RPMI7951 (cell line): Measurements from ENCODE around the gene SMARCA4. TPM values are rescaled to one million over a fixed set of nuclear protein-coding genes. Genes with fewer than 3 reads are reported as not detected.
"Not testable (repeated sequence)": the region's sequence is repeated elsewhere in the genome, so short reads cannot be mapped to it uniquely, and the experiment has no call there.

Experiments used
- DNase-seq: peaks from one replicate; pipeline ENCODE4 v3.0.0-alpha.2; 2012; ENCODE audit warnings: low read depth
- total RNA-seq: library from RNA; depleted of rRNA; stranded (reverse); fragments of >200 nt; shearing (Covaris generic); gene quantifications from 2 replicates; pipeline ENCODE4 v1.2.3, GENCODE V29; 2014; rRNA removed

SMARCA4 gene
- total RNA-seq, 1 experiment from 2014 or later: 72.9 TPM

DNA sequence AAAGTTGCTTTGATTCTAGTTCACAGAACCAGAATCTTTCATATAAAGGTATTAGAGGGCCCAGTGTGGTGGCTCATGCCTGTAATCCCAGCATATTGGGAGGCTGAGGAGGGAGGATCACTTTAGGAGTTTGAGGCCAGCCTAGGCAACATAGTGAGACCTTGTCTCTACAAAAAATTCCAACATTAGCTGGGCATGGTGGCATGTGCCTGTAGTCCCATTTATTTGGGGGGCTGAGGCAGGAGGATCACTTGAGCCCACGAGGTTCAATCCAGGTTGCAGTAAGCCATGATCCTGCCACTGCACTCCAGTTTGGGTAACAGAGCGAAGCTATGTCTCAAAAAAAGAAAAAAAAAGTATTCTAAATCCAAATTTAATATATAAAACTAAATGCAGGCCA lies 137.5 kb downstream of the SMARCA4 start:
- DNase-seq: no peak

DNA sequence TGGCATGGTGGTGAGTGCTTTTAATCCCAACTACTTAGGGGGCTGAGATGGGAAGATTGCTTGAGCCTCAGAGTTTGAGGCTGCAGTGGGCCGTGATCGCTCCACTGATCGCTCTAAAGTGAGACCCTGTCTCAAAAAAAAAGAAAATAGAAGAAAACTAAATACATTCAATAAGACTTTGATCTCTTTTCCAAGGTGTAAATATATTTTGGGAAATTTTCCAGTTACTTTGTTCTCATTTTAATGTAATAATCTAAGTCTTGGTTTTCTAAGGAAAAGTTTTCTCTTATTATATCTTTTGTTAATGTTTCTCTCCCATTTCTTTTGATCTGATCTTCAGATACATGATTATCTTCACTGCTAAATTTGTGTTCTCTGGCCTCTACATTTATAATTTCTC lies 138.0 kb downstream of the SMARCA4 start:
- DNase-seq: no peak

DNA sequence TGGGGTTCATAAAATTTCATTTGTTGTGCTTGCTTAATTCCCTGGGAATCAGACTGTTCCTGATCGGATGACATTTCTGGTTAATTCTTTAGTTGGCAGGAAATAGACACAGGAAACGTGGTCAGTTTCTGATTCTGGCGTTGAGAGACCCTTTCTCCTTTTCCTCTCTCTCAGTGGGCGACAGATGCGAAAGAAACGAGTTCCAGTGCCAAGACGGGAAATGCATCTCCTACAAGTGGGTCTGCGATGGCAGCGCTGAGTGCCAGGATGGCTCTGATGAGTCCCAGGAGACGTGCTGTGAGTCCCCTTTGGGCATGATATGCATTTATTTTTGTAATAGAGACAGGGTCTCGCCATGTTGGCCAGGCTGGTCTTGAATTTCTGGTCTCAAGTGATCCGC lies 139.2 kb downstream of the SMARCA4 start:
- no peak for DNase-seq

- DNase-seq: no peak
Measured at GRCh38 chr19:11101057-11101456, 140.2 kb downstream of the SMARCA4 start.

GRCh38 chr19:11102944-11103343 lies 142.1 kb downstream of the SMARCA4 start:
- DNase-seq: no peak

DNA sequence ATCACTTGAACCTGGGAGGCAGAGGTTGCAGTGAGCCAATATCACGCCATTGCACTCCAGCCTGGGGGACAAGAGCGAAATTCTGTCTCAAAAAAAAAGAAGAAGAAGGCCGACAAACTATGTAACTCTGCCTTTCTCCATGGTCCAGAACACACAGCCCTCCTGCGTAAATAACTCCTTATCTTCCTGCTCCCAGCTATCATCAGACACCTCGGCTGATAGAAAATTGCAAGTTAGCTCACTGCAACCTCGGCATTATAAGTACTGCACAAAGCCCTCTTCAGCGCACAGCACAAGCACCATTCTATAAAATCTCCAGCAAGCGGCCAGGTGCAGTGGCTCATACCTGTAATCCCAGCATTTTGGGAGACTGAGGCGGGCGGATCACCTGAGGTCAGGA lies 142.8 kb downstream of the SMARCA4 start:
- not testable (repeated sequence) for DNase-seq

- no peak for DNase-seq
Measured at GRCh38 chr19:11105014-11105636, 144.3 kb downstream of the SMARCA4 start.

GRCh38 chr19:11106477-11106876 lies 145.6 kb downstream of the SMARCA4 start:
- DNase-seq: no peak

GRCh38 chr19:11108746-11109145 lies 147.9 kb downstream of the SMARCA4 start:
- no peak for DNase-seq

- no peak for DNase-seq
Measured at GRCh38 chr19:11111117-11111770, 150.4 kb downstream of the SMARCA4 start.

DNA sequence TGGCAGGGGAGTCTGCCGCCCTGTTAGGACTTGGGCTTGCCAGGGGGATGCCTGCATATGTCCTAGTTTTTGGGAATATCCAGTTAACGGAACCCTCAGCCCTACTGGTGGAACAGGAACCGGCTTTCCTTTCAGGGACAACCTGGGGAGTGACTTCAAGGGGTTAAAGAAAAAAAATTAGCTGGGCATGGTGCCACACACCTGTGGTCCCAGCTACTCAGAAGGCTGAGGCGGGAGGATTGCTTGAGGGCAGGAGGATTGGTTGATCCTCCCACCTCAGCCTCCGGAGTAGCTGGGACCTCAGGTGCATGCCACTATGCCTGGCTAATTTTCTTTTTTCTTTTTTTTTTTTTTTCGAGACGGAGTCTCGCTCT lies 150.9 kb downstream of the SMARCA4 start:
- no peak for DNase-seq

Other genes starting within 250 kb of the SMARCA4 start
- 46.6 and 77.3 TPM in 2 replicates for gene DNM2, start 243.0 kb upstream of the SMARCA4 start, total RNA-seq
- 39.8 and 77.3 TPM in 2 replicates for gene TMED1, start 124.8 kb upstream of the SMARCA4 start, total RNA-seq
- 0.36 TPM in 1 of 2 replicates, not detected in the other for gene C19orf38, start 112.6 kb upstream of the SMARCA4 start, total RNA-seq
- 22.2 and 23.9 TPM in 2 replicates for gene CARM1, start 89.5 kb upstream of the SMARCA4 start, total RNA-seq
- gene YIPF2, start 32.4 kb upstream of the SMARCA4 start, total RNA-seq: 34.1 and 38.3 TPM in 2 replicates
- 20.4 and 32.0 TPM in 2 replicates for gene TIMM29, start 32.2 kb upstream of the SMARCA4 start, total RNA-seq
- gene LDLR, start 128.4 kb downstream of the SMARCA4 start, total RNA-seq: 44.0 and 46.7 TPM in 2 replicates
- gene SPC24, start 194.8 kb downstream of the SMARCA4 start, total RNA-seq: 57.7 and 85.1 TPM in 2 replicates
- 88.9 and 115 TPM in 2 replicates for gene KANK2, start 236.5 kb downstream of the SMARCA4 start, total RNA-seq